Activated CD4-positive, alpha-beta T cell treated with anti-CD3 and anti-CD28 coated beads, Interleukin-2, amount 10 ng/mL, durations not matched to agents 7 days and 5 days (primary cell): ENCODE measurements around the gene ERVFRD-1. TPM values are rescaled to one million over a fixed set of nuclear protein-coding genes. Genes with fewer than 3 reads are reported as not detected.

ENCODE experiments used
- CTCF ChIA-PET: fragments of 350-600 bp; sonication (Branson Sonifier 250); formaldehyde crosslinking; loops from one replicate; lab custom pipeline; 2021; ENCODE audit warnings: antibody characterized with exemption; lab: Charles Lee
- POLR2A ChIA-PET: fragments of 350-600 bp; sonication (Branson Sonifier 250); formaldehyde crosslinking; loops from one replicate; lab custom pipeline; 2021; ENCODE audit warnings: antibody characterized with exemption; lab: Charles Lee
- DNase-seq: peaks from one replicate; pipeline ENCODE4 v3.0.0-alpha.2; 2020
- H3K27ac Mint-ChIP-seq: one replicate; pipeline ENCODE4 v1.8.0; 2021; ENCODE audit warnings: mild to moderate bottlenecking, moderate library complexity, mixed read lengths
- H3K27me3 Mint-ChIP-seq: one replicate; pipeline ENCODE4 v1.8.0; 2021; ENCODE audit warnings: mixed read lengths
- H3K36me3 Mint-ChIP-seq: one replicate; pipeline ENCODE4 v1.8.0; 2021; ENCODE audit warnings: low read depth, mixed read lengths
- H3K4me1 Mint-ChIP-seq: one replicate; pipeline ENCODE4 v1.8.0; 2021; ENCODE audit warnings: mixed read lengths
- H3K4me3 Mint-ChIP-seq: one replicate; pipeline ENCODE4 v1.8.0; 2021; ENCODE audit warnings: mild to moderate bottlenecking, moderate library complexity, mixed read lengths
- H3K9me3 Mint-ChIP-seq: one replicate; pipeline ENCODE4 v1.8.0; 2021; ENCODE audit warnings: mixed read lengths
- total RNA-seq, 2 experiments: library from RNA; stranded (reverse); gene quantifications; one replicate each; pipeline ENCODE4 v1.2.3, GENCODE V29; 2021

Gene ERVFRD-1
- total RNA-seq, 2 experiments from 2014 or later: not detected

DNA sequence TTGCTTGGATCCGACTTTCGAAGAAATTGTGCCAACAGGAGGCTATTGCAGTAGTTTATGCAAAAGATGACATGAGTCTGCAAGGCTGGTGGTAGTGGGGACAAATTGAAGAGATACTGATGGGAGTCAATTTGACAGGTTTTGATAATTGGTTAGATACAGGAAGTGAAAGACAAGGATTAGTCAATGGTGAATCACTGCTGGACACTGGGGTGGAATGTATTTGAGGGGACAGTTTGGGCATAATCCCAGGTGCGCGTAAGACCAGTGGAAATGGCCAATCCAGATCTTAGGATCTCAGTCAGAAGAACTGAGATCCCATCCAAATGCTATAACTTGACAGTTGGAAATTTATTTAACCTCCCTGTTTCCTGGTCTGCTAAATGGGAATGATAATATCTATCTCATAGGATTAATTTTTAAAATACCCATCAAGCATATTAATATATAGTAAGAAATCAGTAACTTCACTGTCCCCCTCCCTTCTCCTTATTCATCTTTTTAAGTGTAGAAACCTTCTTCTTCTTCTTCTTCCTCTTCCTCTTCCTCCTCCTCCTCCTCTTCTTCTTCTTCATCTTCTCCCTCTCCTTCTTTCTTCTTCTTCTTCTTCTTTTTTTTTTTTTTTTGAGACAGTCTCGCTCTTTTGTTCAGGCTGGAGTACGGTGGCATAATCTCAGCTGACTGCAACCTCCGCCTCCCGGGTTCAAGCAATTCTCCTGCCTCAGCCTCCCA is 30.9 kb upstream of the ERVFRD-1 start:
- ChIA-PET POLR2A (no interaction called here), CTCF (interaction anchor here (1.0 to 2.3 kb wide), 2 partner anchors 354 to 355 kb away, joined by 3 to 15 read pairs; no protein-coding TSS in a partner anchor)
- no peak for DNase-seq
- Mint-ChIP-seq H3K9me3 (no peaks in the 10 kb centered on the region), H3K4me3 (no peak overlapping the region), H3K4me1 (peaks cover 2% of the 10 kb centered on the region), H3K27me3 (no peaks in the 10 kb centered on the region), H3K36me3 (no peaks in the 10 kb centered on the region), H3K27ac (no peak overlapping the region)

DNA sequence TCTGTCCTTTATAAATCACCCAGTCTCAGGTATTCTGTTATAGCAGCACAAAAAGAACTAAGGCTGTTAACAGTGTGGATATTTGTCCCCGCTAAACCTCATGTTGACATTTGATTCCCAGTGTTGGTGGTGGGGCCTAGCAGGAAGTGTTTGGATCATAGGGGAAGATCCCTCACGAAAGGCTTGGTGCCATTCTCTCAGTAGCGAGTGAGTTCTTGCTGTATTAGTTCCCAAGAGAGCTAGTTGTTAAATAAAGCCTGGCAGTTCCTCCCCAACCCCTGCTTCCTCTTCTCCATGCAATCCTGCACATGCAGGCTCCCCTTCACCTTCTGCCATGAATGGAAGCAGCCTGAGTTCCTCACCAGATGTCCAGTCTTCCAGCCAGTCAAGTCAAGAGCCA is 29.8 kb upstream of the ERVFRD-1 start:
- no peaks in the 10 kb centered on the region for H3K9me3 Mint-ChIP-seq
- CTCF ChIA-PET: interaction anchor here (0.8 kb wide), 1 partner anchor 17 kb away, joined by 3 read pairs; no protein-coding TSS in a partner anchor

DNA sequence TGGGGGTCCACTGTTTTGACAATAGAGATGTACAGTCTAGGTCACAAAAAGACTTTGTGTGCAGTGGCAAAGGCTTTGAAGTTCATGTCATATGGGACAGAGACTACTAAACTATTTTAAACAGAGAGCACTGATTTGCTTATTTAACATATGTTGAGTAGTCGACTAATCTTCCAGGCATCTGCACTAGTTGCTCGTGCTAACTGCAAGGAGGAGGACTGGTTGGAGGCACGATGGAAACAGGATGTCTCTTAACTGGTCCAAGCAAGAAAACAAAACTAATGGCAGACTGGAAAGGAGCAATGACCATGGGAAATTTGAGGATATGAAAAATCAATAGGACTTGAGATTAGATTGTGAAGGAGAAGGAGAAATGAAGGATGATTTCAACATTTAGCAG is 28.5 kb upstream of the ERVFRD-1 start:
- ChIA-PET POLR2A (no interaction called here), CTCF (no interaction called here)
- Mint-ChIP-seq H3K4me3 (no peak overlapping the region), H3K27ac (no peak overlapping the region), H3K4me1 (peaks cover 2% of the 10 kb centered on the region), H3K9me3 (no peaks in the 10 kb centered on the region), H3K27me3 (no peaks in the 10 kb centered on the region), H3K36me3 (peaks cover 8% of the 10 kb centered on the region)
- DNase-seq: no peak

More for the DNA sequence above, 29.8 kb upstream of the ERVFRD-1 start:
- POLR2A ChIA-PET: no interaction called here
- no peak for DNase-seq
- Mint-ChIP-seq H3K4me1 (peaks cover 2% of the 10 kb centered on the region), H3K4me3 (no peak overlapping the region), H3K36me3 (no peaks in the 10 kb centered on the region), H3K27ac (no peak overlapping the region), H3K27me3 (no peaks in the 10 kb centered on the region)

DNA sequence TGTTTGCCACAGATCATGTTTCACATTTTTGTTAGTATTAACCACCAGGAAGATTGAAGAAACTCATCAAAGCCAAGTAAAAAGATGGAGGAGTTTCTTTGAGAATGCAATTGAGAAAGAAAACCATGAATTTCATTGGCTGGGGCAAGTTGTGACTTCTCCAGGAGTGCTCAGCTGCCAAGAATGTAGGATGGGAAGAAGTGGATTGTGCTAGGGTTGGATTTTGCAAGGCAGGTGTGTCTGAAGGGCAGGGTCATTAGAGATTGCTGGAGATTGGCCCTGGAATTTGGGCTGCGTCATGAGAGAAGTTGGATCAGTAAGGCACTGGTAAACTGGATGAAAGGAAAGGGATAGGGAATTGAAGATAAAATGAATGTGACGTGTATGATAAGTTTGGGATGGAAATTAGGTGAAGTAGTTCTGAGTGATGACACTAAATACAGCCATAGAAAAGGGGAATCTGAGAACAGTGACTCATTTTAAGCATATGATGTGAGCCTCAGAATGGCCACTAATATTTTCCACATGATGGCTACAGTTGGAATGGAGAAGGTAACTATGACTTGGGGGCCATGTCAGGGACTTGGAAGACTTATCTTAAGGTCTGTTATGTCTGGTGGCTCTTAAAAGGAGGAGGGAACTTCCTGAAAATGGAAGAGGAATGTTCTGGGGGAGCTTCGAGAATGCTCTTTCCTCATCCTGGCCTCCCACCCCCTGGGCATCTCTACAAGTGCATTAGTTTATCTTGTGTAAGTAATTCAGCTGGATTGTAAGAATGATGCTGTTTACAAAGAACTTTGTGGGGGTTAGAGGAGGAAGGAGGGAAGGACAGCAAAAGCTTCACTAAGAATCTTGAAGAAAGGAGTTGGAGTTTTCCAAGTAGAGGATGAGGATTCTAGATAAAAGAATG is 27.8 kb upstream of the ERVFRD-1 start:
- no peak overlapping the region for H3K4me3 Mint-ChIP-seq
- DNase-seq: no peak
- H3K4me1 Mint-ChIP-seq: peaks cover 2% of the 10 kb centered on the region
- no peak overlapping the region for H3K27ac Mint-ChIP-seq
- ChIA-PET CTCF (no interaction called here), POLR2A (no interaction called here)
- peaks cover 15% of the 10 kb centered on the region for H3K36me3 Mint-ChIP-seq
- H3K9me3 Mint-ChIP-seq: no peaks in the 10 kb centered on the region
- H3K27me3 Mint-ChIP-seq: no peaks in the 10 kb centered on the region

DNA sequence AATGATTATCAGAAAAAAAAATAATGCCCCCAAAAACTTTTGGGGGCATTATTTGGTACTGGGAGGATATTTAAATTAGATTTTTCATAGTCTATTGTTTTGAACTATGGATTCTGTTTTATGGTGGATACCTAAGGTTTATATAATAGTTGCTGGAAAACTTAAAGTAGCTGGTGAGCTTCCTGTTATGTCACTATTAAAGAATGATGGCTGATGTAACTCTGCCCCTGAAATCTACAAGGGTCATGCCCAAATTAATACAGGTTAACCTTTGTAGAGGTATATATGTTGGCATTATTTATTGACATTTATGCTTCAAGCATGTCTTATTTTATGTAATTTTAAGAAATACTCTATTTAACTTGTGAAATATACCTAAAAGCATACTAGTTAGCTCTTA is 25.3 kb upstream of the ERVFRD-1 start:
- Mint-ChIP-seq H3K4me1 (peaks cover 2% of the 10 kb centered on the region), H3K9me3 (no peaks in the 10 kb centered on the region), H3K27me3 (no peaks in the 10 kb centered on the region), H3K36me3 (peaks cover 18% of the 10 kb centered on the region), H3K27ac (no peak overlapping the region), H3K4me3 (no peak overlapping the region)
- ChIA-PET CTCF (interaction anchor here (0.8 to 1.5 kb wide), 3 partner anchors 13 to 359 kb away, joined by 3 to 6 read pairs (median 3); no protein-coding TSS in a partner anchor), POLR2A (no interaction called here)
- DNase-seq: no peak

DNA sequence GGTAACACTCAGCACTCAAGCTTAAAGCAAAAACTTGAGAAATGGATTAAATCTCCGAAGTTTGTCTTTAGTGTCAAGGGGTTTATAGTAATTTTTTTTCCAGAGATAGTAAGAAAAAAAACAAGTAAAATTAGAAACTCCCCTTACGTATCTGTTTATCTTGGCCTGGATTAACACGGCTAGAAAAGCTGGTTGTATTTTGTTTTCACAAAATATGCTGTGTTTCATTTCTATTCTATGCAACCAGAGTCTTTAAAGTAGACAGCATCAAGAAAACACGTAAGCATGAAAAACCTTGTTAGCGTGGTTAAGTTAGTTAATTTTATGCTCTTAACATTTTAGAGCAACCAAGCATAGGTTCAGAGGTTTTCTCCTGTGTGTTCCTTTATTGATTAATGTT is 21.8 kb upstream of the ERVFRD-1 start:
- POLR2A ChIA-PET: no interaction called here

DNA sequence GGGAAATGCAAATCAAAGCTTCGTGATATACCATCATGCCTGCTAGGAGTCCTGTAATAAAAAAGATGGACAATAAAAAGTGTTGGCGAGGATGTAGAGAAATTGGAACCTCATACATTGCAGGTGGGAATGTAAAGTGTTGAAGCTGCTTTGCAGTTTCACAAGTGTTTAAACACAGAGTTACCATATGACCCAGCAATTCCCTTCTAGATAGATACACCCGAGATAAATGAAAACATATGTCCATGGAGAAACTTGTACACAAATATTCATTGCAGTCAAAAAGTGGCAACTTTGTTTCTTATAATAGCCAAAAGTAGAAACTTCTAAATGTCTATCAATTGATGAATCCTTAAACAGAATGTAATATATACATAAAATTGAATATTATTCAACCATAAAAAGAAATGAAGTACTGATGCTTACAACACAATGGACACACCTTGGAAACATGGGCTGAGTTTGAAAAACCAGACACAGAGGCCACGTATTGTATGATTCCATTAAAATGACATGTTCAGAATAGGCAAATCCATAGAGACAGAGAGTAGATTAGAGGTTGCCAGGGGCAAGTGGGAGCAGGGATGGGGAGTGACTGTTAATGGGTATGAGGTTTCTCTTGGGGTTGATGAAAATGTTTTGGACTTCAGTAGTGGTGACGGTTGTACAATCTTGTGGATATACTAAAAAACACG is 20.8 kb upstream of the ERVFRD-1 start:
- Mint-ChIP-seq H3K4me1 (peaks cover 2% of the 10 kb centered on the region), H3K9me3 (no peaks in the 10 kb centered on the region), H3K27me3 (no peaks in the 10 kb centered on the region), H3K27ac (no peak overlapping the region), H3K36me3 (peaks cover 29% of the 10 kb centered on the region), H3K4me3 (no peak overlapping the region)
- DNase-seq: no peak
- ChIA-PET POLR2A (no interaction called here), CTCF (no interaction called here)

More for the DNA sequence above, 21.8 kb upstream of the ERVFRD-1 start:
- Mint-ChIP-seq H3K27ac (no peak overlapping the region), H3K9me3 (no peaks in the 10 kb centered on the region), H3K27me3 (no peaks in the 10 kb centered on the region), H3K36me3 (peaks cover 22% of the 10 kb centered on the region), H3K4me3 (no peak overlapping the region), H3K4me1 (peaks cover 2% of the 10 kb centered on the region)
- CTCF ChIA-PET: no interaction called here
- DNase-seq: no peak

DNA sequence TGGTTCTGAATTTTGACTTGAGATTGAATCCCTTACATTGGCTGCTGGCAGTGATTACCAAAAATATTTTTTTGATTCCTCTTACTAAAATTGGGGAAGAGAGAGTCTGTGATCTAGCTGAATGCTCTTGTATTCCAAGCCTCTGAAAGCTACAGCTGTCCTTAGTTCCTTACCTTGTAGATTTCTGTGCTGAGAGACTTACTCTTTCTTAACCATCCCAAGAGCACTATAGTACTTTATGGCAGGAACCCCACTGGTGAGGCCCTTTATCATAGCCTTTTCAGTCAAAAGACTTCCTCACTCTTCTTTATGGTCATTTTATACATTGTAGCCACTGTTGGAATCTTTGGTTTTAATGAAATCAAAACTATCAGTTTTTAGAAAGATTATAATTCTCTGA is 19.1 kb upstream of the ERVFRD-1 start:
- no peaks in the 10 kb centered on the region for H3K27me3 Mint-ChIP-seq
- peaks cover 32% of the 10 kb centered on the region for H3K36me3 Mint-ChIP-seq
- no peak overlapping the region for H3K4me3 Mint-ChIP-seq
- H3K9me3 Mint-ChIP-seq: no peaks in the 10 kb centered on the region
- ChIA-PET CTCF (no interaction called here), POLR2A (no interaction called here)
- H3K27ac Mint-ChIP-seq: no peak overlapping the region
- H3K4me1 Mint-ChIP-seq: peaks cover 2% of the 10 kb centered on the region
- DNase-seq: no peak

DNA sequence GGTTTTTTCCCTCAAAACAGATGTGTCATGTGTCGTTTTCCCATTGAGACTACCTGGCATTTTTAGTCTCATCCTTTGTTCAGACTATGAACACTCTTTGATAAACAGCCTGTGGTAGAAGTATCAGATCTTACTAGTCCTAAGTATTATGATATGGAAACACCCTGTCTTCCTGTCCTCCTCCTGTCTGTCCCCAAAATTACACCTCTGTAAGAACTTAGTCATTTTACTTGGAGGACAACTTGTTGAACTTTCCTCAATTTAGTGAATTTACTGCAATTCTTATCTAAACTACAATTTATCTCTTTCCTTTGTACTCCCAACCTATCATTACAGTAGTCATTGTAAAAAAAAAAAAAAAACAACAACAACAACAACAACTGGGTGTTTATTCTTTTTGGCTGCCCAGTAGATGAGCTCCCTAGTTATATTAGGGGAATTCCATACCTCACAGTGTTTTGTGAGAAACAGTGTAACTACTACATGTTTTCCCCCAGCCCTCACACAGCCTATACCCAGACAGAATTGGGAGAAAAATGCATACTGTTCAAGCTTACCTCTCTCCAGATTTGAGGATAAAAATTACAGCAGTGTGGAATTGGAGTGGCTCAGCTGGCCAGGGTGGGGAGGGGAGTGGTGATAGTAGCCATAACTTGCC is 18.5 kb upstream of the ERVFRD-1 start:
- ChIA-PET CTCF (no interaction called here), POLR2A (no interaction called here)
- H3K36me3 Mint-ChIP-seq: peaks cover 30% of the 10 kb centered on the region
- no peak overlapping the region for H3K27ac Mint-ChIP-seq
- DNase-seq: no peak
- no peak overlapping the region for H3K4me3 Mint-ChIP-seq
- H3K9me3 Mint-ChIP-seq: no peaks in the 10 kb centered on the region
- H3K4me1 Mint-ChIP-seq: peaks cover 2% of the 10 kb centered on the region
- no peaks in the 10 kb centered on the region for H3K27me3 Mint-ChIP-seq

DNA sequence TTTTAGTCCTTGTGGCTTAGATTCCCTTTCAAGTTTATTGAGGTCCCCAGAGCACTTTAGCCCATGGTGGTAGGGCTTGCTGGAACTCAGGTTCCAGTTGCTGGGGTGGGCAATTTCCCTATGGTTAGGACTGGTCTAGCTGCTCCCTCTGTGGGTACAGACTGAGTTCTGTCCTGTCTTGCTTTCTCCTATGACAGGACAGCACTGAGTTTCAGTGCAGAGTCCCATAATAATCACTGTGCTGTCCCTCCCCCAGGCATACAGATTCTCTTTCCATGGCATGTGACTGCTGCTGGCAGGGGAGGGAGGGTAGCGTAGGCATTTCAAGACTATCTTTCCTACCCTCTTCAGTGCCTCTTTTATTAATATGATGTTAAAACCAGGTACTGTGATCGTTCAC is 17.1 kb upstream of the ERVFRD-1 start:
- H3K4me1 Mint-ChIP-seq: peaks cover 8% of the 10 kb centered on the region
- H3K36me3 Mint-ChIP-seq: peaks cover 23% of the 10 kb centered on the region
- POLR2A ChIA-PET: no interaction called here
- no peaks in the 10 kb centered on the region for H3K9me3 Mint-ChIP-seq
- no peak overlapping the region for H3K27ac Mint-ChIP-seq
- DNase-seq: no peak
- no peak overlapping the region for H3K4me3 Mint-ChIP-seq
- CTCF ChIA-PET: interaction anchor here (0.8 kb wide), 1 partner anchor 332 kb away, joined by 3 read pairs; no protein-coding TSS in a partner anchor
- no peaks in the 10 kb centered on the region for H3K27me3 Mint-ChIP-seq

DNA sequence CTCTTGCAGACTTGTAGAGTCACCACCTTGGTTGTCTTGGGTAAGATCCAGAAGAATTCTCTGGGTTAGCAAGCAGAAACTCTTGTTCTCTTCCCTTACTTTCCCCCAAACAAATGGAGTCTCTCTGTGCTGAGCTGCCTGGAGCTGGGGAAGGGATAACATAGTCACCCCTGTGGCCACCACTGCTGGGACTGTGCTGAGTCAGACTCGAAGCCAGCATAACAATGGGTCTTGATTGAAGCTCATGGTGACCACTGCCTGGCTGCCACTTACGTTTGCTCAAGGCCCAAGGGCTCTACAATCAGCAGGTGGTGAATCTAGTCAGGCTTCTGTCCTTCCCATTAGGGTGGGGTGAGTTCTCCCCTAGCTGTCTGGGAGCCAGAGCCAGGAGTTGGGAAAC is 15.4 kb upstream of the ERVFRD-1 start:
- CTCF ChIA-PET: interaction anchor here (1.7 kb wide), 1 partner anchor 34 kb away, joined by 6 read pairs; the partner anchor contains the start of gene SMIM13

DNA sequence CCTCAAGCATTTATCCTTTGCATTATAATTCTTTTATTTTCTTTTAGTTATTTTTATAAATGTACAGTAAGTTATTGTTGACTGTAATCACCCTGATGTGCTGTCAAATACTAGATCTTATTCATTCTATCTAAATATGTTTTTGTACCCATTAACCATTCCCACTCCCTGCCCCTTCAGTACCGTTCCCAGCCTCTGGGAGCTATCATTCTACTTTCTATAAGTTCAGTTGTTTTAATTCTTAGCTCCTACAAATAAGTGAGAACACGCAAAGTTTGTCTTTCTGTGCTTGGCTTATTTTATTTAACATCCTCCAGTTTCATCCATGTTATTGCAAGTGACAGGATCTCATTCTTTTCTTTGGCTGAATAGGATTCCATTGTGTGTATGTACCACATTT is 12.5 kb upstream of the ERVFRD-1 start:
- no peak overlapping the region for H3K4me3 Mint-ChIP-seq
- DNase-seq: no peak
- ChIA-PET POLR2A (no interaction called here), CTCF (interaction anchor here (1.0 to 2.0 kb wide), 3 partner anchors 12 to 372 kb away, joined by 3 to 7 read pairs (median 3); no protein-coding TSS in a partner anchor)
- peaks cover 7% of the 10 kb centered on the region for H3K4me1 Mint-ChIP-seq
- no peaks in the 10 kb centered on the region for H3K27me3 Mint-ChIP-seq
- H3K36me3 Mint-ChIP-seq: peaks cover 18% of the 10 kb centered on the region
- no peaks in the 10 kb centered on the region for H3K9me3 Mint-ChIP-seq
- H3K27ac Mint-ChIP-seq: no peak overlapping the region

More for the DNA sequence above, 15.4 kb upstream of the ERVFRD-1 start:
- no peak overlapping the region for H3K4me3 Mint-ChIP-seq
- peaks cover 20% of the 10 kb centered on the region for H3K36me3 Mint-ChIP-seq
- POLR2A ChIA-PET: no interaction called here
- H3K27ac Mint-ChIP-seq: no peak overlapping the region
- H3K9me3 Mint-ChIP-seq: no peaks in the 10 kb centered on the region
- peaks cover 8% of the 10 kb centered on the region for H3K4me1 Mint-ChIP-seq
- no peak for DNase-seq
- H3K27me3 Mint-ChIP-seq: no peaks in the 10 kb centered on the region
